ENCODE data around the gene ZNF526. TPM values are rescaled to one million over a fixed set of nuclear protein-coding genes. Genes with fewer than 3 reads are reported as not detected.

The ZNF526 gene
- total and polyA plus RNA-seq, 2 donors (not counting 1 experiment from before 2014, with no cell fraction given), result 4.9 to 21.3 TPM

GRCh38 chr19:42246922-42247639 is 27.0 kb downstream of the ZNF526 start:
- Mint-ChIP-seq H3K9me3 (ENCODE audit: insufficient read depth) (no peaks in the 10 kb centered on the region), H3K4me3 (no peak overlapping the region), H3K4me1 (peaks cover 41% of the 10 kb centered on the region), H3K27ac (peak overlapping the region; percentile 26), H3K27me3 (no peaks in the 10 kb centered on the region)
- Histone ChIP-seq H3K36me3 (replicated peaks in 1 of 2; ENCODE audit: control extremely low read depth in 1 of 2, control insufficient read depth in 1 of 2, extremely low read depth in 1 of 2, insufficient read depth in 2 of 2, low read length in 1 of 2) (peaks cover 2 to 15% of the 10 kb centered on the region in 2 experiments), H3K79me2 (ENCODE audit: control insufficient read depth, insufficient read depth, low read length) (peaks cover 7% of the 10 kb centered on the region), H3K27ac (ENCODE audit: low read length in 2 of 2) (no peak overlapping the region), H4K20me1 (ENCODE audit: control insufficient read depth, insufficient read depth, low read length, poor library complexity, severe bottlenecking) (peaks cover 10% of the 10 kb centered on the region), H2AFZ (ENCODE audit: insufficient read depth, low read depth, low read length, poor library complexity, severe bottlenecking) (no peak overlapping the region), H3K4me1 (ENCODE audit: control insufficient read depth in 2 of 2, insufficient read depth in 2 of 2, low read length in 2 of 2) (peaks cover 20 to 34% of the 10 kb centered on the region in 2 donors), H3K4me3 (ENCODE audit: control extremely low read depth in 1 of 5, extremely low read depth in 1 of 5, insufficient read depth in 1 of 5, low read depth in 2 of 5, low read length in 4 of 5) (no peak overlapping the region), H3K27me3 (replicated peaks in 1 of 4; ENCODE audit: control extremely low read depth in 1 of 4, control insufficient read depth in 3 of 4, insufficient read depth in 4 of 4, low read length in 3 of 4) (no peaks in the 10 kb centered on the region), H3K4me2 (replicated peaks; ENCODE audit: low read depth, low read length, poor library complexity, severe bottlenecking) (no peak overlapping the region), H3K9ac (ENCODE audit: low read length) (no peak overlapping the region), H3K9me3 (ENCODE audit: control extremely low read depth in 1 of 3, control insufficient read depth in 2 of 3, insufficient read depth in 1 of 3, low read length in 2 of 3) (peaks cover 0 to 4% (median 0%) of the 10 kb centered on the region in 3 donors)
- intact Hi-C loops (cut with micrococcal nuclease), result no loop called here
- ATAC-seq (ENCODE audit: low read depth) (no peak), DNase-seq (peak; percentile 39)
- TF ChIP-seq CTCF (IDR thresholded peaks at IDR 0.05) (no peak), EZH2 (IDR thresholded peaks at IDR 0.05; ENCODE audit: borderline replicate concordance, insufficient read depth, low read depth, low read length, poor library complexity, severe bottlenecking) (no peak)
- POLR2A ChIA-PET, result interaction anchor here (0.5 to 0.6 kb wide), 2 partner anchors 11 to 15 kb away, joined by 4 to 5 read pairs; no protein-coding TSS in a partner anchor
- WGBS (ENCODE audit: insufficient coverage), result 92% methylated on average over 5 of the region's 7 CpGs
- CTCF ChIA-PET, result interaction anchor here (0.6 to 8.9 kb wide), 7 partner anchors 11 to 123 kb away, joined by 3 to 89 read pairs (median 5); no protein-coding TSS in a partner anchor

GRCh38 chr19:42247640-42248199 is 27.6 kb downstream of the ZNF526 start:
- Histone ChIP-seq H3K4me1 (ENCODE audit: control insufficient read depth in 2 of 2, insufficient read depth in 2 of 2, low read length in 2 of 2) (peaks cover 24 to 41% of the 10 kb centered on the region in 2 donors), H3K4me2 (replicated peaks; ENCODE audit: low read depth, low read length, poor library complexity, severe bottlenecking) (no peak overlapping the region), H3K27ac (ENCODE audit: low read length in 2 of 2) (no peak overlapping the region), H3K27me3 (replicated peaks in 1 of 4; ENCODE audit: control extremely low read depth in 1 of 4, control insufficient read depth in 3 of 4, insufficient read depth in 4 of 4, low read length in 3 of 4) (no peaks in the 10 kb centered on the region), H2AFZ (ENCODE audit: insufficient read depth, low read depth, low read length, poor library complexity, severe bottlenecking) (no peak overlapping the region), H3K9ac (ENCODE audit: low read length) (no peak overlapping the region), H3K4me3 (ENCODE audit: control extremely low read depth in 1 of 5, extremely low read depth in 1 of 5, insufficient read depth in 1 of 5, low read depth in 2 of 5, low read length in 4 of 5) (no peak overlapping the region), H3K79me2 (ENCODE audit: control insufficient read depth, insufficient read depth, low read length) (peaks cover 11% of the 10 kb centered on the region), H4K20me1 (ENCODE audit: control insufficient read depth, insufficient read depth, low read length, poor library complexity, severe bottlenecking) (peaks cover 15% of the 10 kb centered on the region), H3K36me3 (replicated peaks in 1 of 2; ENCODE audit: control extremely low read depth in 1 of 2, control insufficient read depth in 1 of 2, extremely low read depth in 1 of 2, insufficient read depth in 2 of 2, low read length in 1 of 2) (peaks cover 2 to 15% of the 10 kb centered on the region in 2 experiments), H3K9me3 (ENCODE audit: control extremely low read depth in 1 of 3, control insufficient read depth in 2 of 3, insufficient read depth in 1 of 3, low read length in 2 of 3) (peaks cover 0 to 4% (median 0%) of the 10 kb centered on the region in 3 donors)
- Mint-ChIP-seq H3K4me3 (no peak overlapping the region), H3K27me3 (no peaks in the 10 kb centered on the region), H3K9me3 (ENCODE audit: insufficient read depth) (no peaks in the 10 kb centered on the region), H3K4me1 (peaks cover 45% of the 10 kb centered on the region), H3K27ac (no peak overlapping the region)
- ChIA-PET POLR2A (interaction anchor here (0.5 to 0.8 kb wide), 2 partner anchors 11 to 17 kb away, joined by 4 to 6 read pairs; no protein-coding TSS in a partner anchor), CTCF (interaction anchor here (0.6 to 8.9 kb wide), 4 partner anchors 32 to 124 kb away, joined by 3 to 89 read pairs (median 6); no protein-coding TSS in a partner anchor)
- DNase-seq (no peak), ATAC-seq (ENCODE audit: low read depth) (no peak)
- 60% methylated on average over 1 of the region's 6 CpGs for WGBS (ENCODE audit: insufficient coverage)
- no peak for TF ChIP-seq CTCF (IDR thresholded peaks at IDR 0.05)
- no peak for TF ChIP-seq EZH2 (IDR thresholded peaks at IDR 0.05; ENCODE audit: borderline replicate concordance, insufficient read depth, low read depth, low read length, poor library complexity, severe bottlenecking)
- intact Hi-C loops (cut with micrococcal nuclease), result no loop called here

Measured in B cell (primary cell).